Hepatocyte (in vitro differentiated cells): ENCODE results near the gene SPOPL.

Source experiments
- CTCF ChIP-seq: fragments of 200-600 bp; sonication (generic); IDR thresholded peaks from 2 replicates; pipeline ENCODE4 v1.5.1; 2016; ENCODE audit warnings: antibody characterized with exemption, mild to moderate bottlenecking; ENCODE audit not compliant: poor library complexity
- EZH2 ChIP-seq: fragments of 200-600 bp; sonication (generic); IDR thresholded peaks from 2 replicates; pipeline ENCODE4 v1.6.1; 2016; ENCODE audit warnings: antibody characterized with exemption, mild to moderate bottlenecking, borderline replicate concordance

- TF ChIP-seq CTCF (no peak), EZH2 (no peak)
These were observed 88.1 kb downstream of the SPOPL start for GRCh38 chr2:138589663-138590062.
